Testis (tissue), 3 donors: ENCODE results near the gene ARL13A. TPM values are rescaled to one million over a fixed set of nuclear protein-coding genes. Genes with fewer than 3 reads are reported as not detected.

Source experiments
- DNase-seq: peaks from one replicate; pipeline ENCODE4 v3.0.0-alpha.2; 2019
- H3K27ac ChIP-seq, 2 donors: fragments of 200-600 bp; sonication (generic); one replicate each; pipeline ENCODE4 v1.5.1; 2019
- H3K27me3 ChIP-seq: fragments of 200-600 bp; sonication (generic); one replicate; pipeline ENCODE4 v1.5.1; 2019
- H3K36me3 ChIP-seq: fragments of 200-600 bp; sonication (generic); one replicate; pipeline ENCODE4 v1.5.1; 2017; ENCODE audit warnings: low read depth; ENCODE audit errors: missing control alignments
- H3K4me1 ChIP-seq: fragments of 200-600 bp; sonication (generic); one replicate; pipeline ENCODE4 v1.5.1; 2019
- H3K4me3 ChIP-seq, 2 donors: fragments of 200-600 bp; sonication (generic); one replicate each; pipeline ENCODE4 v1.5.1; 2017 to 2019
- H3K9me3 ChIP-seq: fragments of 200-600 bp; sonication (generic); one replicate; pipeline ENCODE4 v1.5.1; 2017
- CTCF ChIP-seq, 3 experiments: fragments of 450-650 bp in 2 of 3; fragments of 200-600 bp in 1 of 3; sonication (generic) in 1 of 3; IDR thresholded peaks; one replicate each; pipeline ENCODE4 v1.5.1; 2016 to 2019; ENCODE audit warnings: antibody characterized with exemption in 3 of 3, mild to moderate bottlenecking in 2 of 3, moderate library complexity in 1 of 3
- POLR2A ChIP-seq: fragments of 450-650 bp; IDR thresholded peaks from one replicate; pipeline ENCODE4 v1.6.1; 2017; ENCODE audit warnings: antibody characterized with exemption, mild to moderate bottlenecking, moderate library complexity
- WGBS, 2 donors: methylation state at CpG; one replicate each; pipeline ENCODE4 v1.1.5; 2018; 5-methylcytosine and 5-hydroxymethylcytosine counted together
- intact Hi-C: fragments of 100-400 bp; cut with DNase I; formaldehyde crosslinking; loops from one replicate; pipeline ENCODE4 v1.15.1; 2023; ENCODE audit warnings: low total_unique reads
- polyA plus RNA-seq: library from polyadenylated mRNA; stranded (reverse); fragments of 350-450 nt; fragmentation: Illumina TruSeq; extraction: RNeasy Lipid Tissue Mini Kit (QIAGEN cat#74804); gene quantifications from one replicate; pipeline ENCODE4 v1.2.3, GENCODE V29; 2014; ENCODE audit warnings: low read depth, low replicate concordance; ENCODE audit not compliant: insufficient read depth
- total RNA-seq, 2 donors: library from RNA; depleted of rRNA; stranded (reverse); fragments of >200 nt; gene quantifications; one replicate each; pipeline ENCODE4 v1.2.3, GENCODE V29; 2016

ARL13A gene
- total and polyA plus RNA-seq, 3 donors from 2014 or later: 4.5 to 13.2 (median 7.3) TPM

GRCh38 chrX:100931925-100932285 lies 37.6 kb upstream of the ARL13A start:
- no peaks in the 10 kb centered on the region for H3K4me1 ChIP-seq
- H3K36me3 ChIP-seq: no peaks in the 10 kb centered on the region
- no peaks in the 10 kb centered on the region for H3K9me3 ChIP-seq
- no peak for TF ChIP-seq POLR2A
- no peak for TF ChIP-seq CTCF (IDR thresholded peaks at IDR 0.05)
- H3K4me3 ChIP-seq: no peak overlapping the region
- DNase-seq: no peak
- intact Hi-C loops: no loop called here
- no peak overlapping the region for H3K27ac ChIP-seq
- 94 to 100% methylated on average over 2 to 3 of the region's 3 CpGs for whole genome bisulfite sequencing, 2 donors
- no peaks in the 10 kb centered on the region for H3K27me3 ChIP-seq

GRCh38 chrX:100935767-100936166 lies 33.7 kb upstream of the ARL13A start:
- no peak overlapping the region for H3K27ac ChIP-seq
- DNase-seq: no peak
- H3K4me3 ChIP-seq: no peak overlapping the region
- intact Hi-C loops: no loop called here
- H3K36me3 ChIP-seq: no peaks in the 10 kb centered on the region
- H3K27me3 ChIP-seq: no peaks in the 10 kb centered on the region
- no peaks in the 10 kb centered on the region for H3K9me3 ChIP-seq
- no peak for TF ChIP-seq POLR2A
- TF ChIP-seq CTCF (IDR thresholded peaks at IDR 0.05): no peak
- H3K4me1 ChIP-seq: no peaks in the 10 kb centered on the region
- WGBS, 2 donors: 83 to 95% methylated on average over 2 of the region's 2 CpGs

GRCh38 chrX:100939333-100939732 lies 30.2 kb upstream of the ARL13A start:
- Histone ChIP-seq H3K27ac (no peak overlapping the region), H3K4me3 (no peak overlapping the region), H3K4me1 (no peaks in the 10 kb centered on the region), H3K36me3 (no peaks in the 10 kb centered on the region), H3K9me3 (no peaks in the 10 kb centered on the region), H3K27me3 (no peaks in the 10 kb centered on the region)
- TF ChIP-seq CTCF (IDR thresholded peaks at IDR 0.05) (no peak), POLR2A (no peak)
- intact Hi-C loops: no loop called here
- DNase-seq: no peak
- 57 to 76% methylated on average over 4 of the region's 4 CpGs for WGBS, 2 donors

GRCh38 chrX:100944601-100945000 lies 24.9 kb upstream of the ARL13A start:
- Histone ChIP-seq H3K36me3 (no peaks in the 10 kb centered on the region), H3K4me1 (no peaks in the 10 kb centered on the region), H3K27me3 (no peaks in the 10 kb centered on the region), H3K9me3 (no peaks in the 10 kb centered on the region), H3K4me3 (no peak overlapping the region), H3K27ac (no peak overlapping the region)
- intact Hi-C loops: no loop called here
- no peak for DNase-seq
- whole genome bisulfite sequencing, 2 donors: 97% methylated on average over 3 of the region's 3 CpGs; no CpG with 5 or more reads in 1 of the 2 donors
- TF ChIP-seq CTCF (IDR thresholded peaks at IDR 0.05): no peak

- no peaks in the 10 kb centered on the region for H3K27me3 ChIP-seq
- no peak overlapping the region for H3K27ac ChIP-seq
- no peak overlapping the region for H3K4me3 ChIP-seq
- DNase-seq: no peak
- no peaks in the 10 kb centered on the region for H3K36me3 ChIP-seq
- no peaks in the 10 kb centered on the region for H3K4me1 ChIP-seq
- intact Hi-C loops: no loop called here
- no peak for TF ChIP-seq CTCF (IDR thresholded peaks at IDR 0.05)
- TF ChIP-seq POLR2A: no peak
- WGBS, 2 donors: 44 to 61% methylated on average over 2 of the region's 2 CpGs
- H3K9me3 ChIP-seq: no peaks in the 10 kb centered on the region
Measured at GRCh38 chrX:100946299-100946927, 23.1 kb upstream of the ARL13A start.
